Stimulated activated CD8-positive, alpha-beta memory T cell treated with anti-CD3 and anti-CD28 coated beads, Interleukin-4, amount 100 ng/mL, for 48 hours (primary cell): Measurements from ENCODE around the gene RPL7A.
"Not testable (repeated sequence)": the region's sequence is repeated elsewhere in the genome, so short reads cannot be mapped to it uniquely, and the experiment has no call there.

Experiments
- DNase-seq: peaks from one replicate; pipeline ENCODE4 v3.0.0-alpha.2; 2020

The RPL7A gene

DNA sequence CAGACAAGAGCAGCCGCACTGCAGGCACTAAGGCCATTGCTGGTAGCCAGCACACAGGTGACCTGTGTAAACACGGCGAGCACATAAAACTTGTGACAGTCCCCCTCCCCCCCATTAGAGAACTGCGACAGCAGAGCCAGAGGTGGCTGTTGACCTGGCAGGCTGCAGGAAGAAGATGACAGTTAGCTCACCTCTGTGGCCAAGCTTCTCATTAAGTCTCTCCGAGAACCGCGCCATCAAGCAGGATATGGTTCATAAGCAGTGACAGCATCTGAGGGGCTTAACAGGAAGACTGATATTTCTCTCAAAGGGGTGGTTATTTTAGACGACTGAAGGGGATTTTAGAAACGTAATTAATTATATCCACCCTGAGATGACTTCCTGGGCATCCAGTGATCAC lies 22.7 kb downstream of the RPL7A start:
- peak; percentile 65 for DNase-seq

DNA sequence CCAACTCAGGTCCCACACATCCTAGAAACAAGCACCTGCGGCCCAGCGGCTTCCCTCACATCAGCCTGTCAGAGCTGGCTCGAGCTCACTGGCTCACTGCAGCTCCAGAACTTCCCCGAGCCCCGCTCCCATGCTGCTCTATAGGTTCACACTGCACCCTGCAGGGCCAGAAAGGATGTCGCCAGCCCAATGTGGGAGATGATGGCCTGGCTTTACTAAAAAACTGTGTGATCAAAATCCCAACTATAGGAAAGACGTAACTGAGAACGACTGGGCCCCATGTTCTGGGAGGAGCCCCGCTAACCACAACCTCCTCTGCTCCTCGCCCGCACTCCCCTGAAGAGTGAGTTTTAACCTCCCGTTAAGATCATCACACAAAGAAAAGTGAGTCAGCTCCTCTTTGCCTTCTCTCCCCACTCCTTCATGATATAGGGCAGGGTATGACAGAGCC lies 23.3 kb downstream of the RPL7A start:
- DNase-seq: peak; percentile 84

DNA sequence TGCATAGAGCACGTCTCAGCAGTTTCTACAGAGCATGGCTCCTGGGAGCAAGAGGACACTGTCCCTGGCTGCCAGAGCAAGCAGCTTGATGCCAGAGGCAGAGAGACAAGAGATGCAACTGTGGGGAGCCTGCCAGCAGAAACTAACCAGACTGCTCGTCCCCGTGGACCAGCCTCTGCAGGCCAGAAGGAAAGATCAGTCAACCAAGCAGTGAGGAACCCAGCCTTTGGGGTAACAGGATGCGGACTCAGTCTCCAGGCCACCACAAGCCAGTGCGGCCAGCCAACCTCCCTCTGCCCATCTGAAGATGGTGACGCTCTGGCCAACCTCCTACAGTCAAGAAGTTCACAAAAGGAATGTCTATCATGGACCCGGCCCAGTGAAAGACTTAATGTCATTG lies 24.1 kb downstream of the RPL7A start:
- DNase-seq: peak; percentile 42

DNA sequence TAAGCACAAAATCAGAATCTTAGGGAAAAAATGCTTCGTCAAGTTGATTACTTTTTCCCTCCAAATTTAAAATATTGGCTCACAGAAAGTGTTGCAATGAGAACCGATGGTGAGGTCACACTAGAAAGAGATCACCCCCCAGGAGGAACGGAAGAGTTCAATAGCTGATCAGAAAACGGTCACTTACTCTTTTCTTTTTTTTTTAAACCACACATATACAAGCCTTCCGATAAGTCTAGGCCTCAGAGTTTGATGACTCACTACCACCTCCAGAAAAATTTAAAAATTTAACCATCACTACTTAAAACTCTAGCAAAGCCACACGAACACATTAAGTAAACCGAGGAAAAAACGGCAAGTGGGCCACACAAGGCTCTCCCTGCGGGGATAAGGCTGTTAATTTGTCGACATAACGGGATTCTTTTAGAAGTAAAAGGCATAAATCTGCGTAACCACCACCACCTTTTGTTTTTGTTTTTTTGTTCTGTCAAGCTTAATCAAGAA lies 26.6 kb downstream of the RPL7A start:
- no peak for DNase-seq

DNA sequence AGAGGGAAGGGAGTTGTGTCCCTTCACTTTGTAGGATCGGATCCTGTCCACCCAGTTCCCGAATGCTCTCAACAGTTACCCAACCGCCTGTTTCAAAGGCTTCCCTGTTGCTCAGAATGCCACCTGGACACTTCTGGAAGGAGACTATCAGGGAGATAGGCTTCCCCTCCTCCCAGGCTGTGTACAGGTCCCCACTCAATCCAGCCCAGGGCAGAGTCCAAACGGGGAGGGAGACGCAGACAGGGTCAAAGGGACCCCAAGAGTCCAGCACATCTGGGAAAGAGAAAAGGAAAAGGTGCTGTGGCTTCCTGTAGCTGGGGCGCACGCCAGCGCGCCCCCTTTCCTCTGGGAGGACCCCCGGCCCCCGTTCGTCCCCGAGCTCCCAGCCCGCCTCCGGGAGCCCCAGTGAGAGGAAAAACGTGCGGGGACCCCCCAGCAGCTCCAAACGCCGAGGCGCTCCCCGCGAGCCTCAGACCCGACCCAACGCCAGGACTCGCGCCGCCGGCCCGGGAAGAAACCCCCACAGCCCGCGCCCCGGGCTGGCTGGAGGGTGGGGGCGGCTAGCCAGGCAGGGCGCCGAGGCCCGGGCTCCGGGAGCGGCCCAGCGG lies 27.2 kb downstream of the RPL7A start:
- DNase-seq: peak; percentile 51

DNA sequence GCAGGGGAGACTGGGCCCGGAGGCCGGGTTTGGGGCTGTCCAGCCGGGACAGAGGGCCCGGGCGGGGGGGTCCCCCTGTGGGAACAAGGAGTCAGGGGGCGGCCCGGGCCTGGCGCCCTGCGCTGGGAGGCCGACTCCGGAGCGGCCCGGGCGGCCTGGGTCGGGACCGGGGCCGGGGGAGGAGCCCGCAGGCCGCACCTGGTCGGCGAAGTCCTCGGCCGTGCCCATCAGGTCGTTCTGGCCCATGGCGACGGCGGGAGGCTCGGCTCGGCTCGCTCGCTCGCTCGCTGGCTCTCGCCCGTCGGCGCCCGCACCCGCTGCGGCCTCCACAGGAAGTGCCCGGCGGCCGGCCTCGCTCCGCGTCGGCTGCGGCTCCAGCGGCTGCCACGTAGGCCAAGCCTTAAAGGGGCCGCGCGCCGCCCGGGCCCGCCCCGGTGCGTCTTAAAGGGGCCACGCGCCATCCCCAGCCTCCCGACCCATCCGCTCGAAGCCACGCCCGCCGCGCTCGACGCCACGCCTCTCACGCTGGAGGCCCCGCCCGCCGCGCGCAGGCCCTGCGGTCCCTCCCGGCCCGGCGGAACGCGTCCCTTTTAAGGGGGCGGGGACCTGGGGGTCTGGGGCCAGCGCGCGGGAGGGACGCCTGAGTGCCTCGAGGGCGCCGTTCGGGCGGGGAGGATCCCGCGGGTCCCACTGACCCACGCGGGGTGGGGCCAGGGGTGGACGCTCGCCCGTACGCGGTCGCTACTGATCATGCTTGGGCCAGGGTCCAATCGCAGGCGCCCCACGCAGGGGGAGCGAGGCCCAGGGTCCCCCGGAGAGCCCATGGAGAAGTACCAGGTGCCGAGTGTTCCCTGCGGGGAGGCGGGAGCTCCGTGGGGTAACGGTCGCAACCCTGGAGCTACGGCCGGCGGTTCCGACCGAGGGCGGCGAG lies 28.0 kb downstream of the RPL7A start, which contains the start of the genes STKLD1 and SURF4:
Gene STKLD1 (plus strand): TSS at position 643 of the 931 bp plus-strand sequence. CDS start 108 bp downstream, at position 751.
Gene SURF4 (minus strand): TSS at position 337 of the 931 bp plus-strand sequence. CDS start 91 bp downstream, at position 246.
- DNase-seq: peak; percentile 98

DNA sequence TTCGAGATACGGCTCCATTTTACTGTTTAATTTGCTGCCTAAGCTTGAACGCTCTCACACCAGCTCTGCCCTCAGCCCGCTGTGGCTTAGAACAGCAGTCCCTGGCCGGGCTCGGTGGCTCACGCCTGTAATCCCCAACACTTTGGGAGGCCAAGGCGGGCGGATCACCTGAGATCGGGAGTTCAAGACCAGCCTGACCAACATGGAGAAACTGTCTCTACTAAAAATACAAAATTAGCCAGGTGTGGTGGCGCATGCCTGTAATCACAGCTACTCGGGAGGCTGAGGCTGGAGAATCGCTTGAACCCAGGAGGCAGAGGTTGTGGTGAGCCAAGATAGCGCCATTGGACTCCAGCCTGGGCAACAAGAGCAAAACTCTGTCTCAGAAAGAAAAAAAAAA lies 29.3 kb downstream of the RPL7A start:
- not testable (repeated sequence) for DNase-seq

DNA sequence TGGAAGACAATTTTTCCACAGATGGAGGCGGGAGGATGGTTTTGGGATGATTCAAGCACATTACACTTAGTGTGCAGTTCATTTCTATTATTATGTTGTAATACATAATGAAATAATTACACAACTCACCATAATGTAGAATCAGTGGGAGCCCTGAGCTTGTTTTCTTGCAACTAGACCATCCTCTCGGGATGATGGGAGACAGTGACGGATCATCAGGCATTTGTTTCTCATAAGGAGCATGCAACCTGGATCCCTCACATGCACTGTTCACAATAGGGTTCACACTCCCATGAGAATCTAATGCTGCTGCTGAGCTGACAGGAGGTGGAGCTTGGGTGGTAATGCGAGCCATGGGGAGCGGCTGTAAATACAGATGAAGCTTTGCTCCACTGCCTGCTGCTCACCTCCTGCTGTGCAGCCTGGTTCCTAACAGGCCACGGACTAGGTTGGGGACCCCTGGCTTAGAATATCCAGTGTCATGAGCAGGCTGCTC lies 29.8 kb downstream of the RPL7A start:
- DNase-seq: no peak

DNA sequence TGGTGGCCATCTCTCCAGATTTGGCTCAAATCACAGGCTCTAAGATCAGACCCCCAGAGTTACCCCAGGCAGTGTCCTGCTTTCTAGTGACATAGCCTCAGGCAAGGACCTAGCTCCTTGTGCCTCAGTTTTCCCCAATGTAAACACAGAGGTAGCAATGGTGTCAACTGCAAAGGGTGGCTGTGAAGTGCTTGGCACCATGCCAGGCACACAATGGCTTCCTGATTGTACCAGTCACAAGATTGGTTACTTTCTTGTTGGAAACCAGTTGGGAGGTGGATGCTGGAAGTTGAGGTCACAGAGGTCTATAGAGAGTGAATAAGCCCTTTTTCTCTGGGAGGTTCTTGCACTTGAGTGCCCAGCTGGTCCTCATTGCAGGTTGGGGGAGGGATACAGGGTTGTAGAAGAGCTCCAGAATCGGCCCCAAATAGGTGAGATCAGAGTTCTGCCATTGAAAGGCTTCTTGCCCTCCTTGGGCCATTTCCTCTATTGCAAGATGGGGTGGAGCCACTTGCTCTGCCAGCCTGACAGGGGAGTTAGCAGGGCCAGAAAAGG lies 30.5 kb downstream of the RPL7A start:
- no peak for DNase-seq

DNA sequence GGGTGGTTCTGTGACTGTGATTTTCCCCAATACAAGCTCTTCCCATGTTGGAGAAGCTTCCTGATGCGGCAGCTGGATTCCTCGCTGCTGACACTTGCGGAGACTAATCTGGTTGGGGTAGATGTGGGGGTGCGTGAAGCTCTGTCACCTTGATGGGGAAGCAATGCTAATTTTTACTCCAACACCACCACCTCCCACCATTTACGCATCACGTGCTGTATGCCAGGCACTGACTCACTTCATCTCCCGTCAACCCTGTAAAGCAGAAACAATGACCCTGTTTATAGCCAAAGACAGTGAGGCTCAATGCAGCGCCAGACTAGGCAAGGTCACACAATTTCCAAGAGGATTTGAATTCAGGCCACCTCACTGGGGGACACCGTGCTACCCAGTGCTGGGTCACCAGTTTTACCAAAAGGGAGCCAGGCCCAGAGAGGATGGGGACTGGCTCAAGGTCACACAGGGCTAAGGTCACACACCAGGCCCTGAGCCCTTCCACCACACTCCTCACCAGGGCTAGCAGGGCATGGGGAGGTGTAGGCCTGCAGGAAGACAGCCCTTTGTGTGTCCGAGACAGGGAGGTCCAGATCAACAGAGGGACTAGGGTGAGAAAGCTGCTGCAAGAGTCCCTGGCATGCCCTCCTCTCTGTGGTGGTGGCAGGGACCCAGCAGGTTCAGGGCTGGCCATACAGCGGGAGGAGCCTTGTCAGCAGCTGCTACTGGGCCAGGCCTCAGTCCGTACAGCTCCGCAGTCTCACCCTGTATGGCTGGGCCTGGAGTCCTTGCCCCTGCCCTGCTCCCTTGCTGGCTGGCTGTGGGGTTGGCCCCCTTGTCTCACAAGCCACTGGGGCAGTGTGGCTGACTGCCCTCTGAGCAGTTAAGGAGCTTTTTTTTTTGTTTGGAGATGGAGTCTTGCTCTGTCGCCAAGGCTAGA lies 31.4 kb downstream of the RPL7A start:
- DNase-seq: no peak

DNA sequence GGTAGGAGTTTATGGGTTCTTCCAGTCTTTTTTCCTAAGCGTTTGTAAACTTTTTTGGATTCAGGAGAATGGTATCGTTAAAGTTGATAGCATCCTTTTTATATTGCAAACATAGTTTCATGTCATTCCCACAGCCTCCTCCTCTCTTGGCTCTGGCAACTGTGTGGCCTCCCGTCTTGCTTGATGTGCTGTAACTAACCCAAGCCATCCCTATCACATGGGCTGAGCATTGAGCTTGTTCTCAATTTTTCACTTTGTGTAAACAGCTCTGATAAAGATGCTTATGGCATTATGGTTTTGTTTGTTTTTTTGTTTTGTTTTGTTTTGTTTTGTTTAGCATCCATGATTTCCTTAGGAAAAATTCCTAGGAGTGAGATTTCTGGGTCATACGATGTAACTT lies 32.7 kb downstream of the RPL7A start:
- DNase-seq: no peak

DNA sequence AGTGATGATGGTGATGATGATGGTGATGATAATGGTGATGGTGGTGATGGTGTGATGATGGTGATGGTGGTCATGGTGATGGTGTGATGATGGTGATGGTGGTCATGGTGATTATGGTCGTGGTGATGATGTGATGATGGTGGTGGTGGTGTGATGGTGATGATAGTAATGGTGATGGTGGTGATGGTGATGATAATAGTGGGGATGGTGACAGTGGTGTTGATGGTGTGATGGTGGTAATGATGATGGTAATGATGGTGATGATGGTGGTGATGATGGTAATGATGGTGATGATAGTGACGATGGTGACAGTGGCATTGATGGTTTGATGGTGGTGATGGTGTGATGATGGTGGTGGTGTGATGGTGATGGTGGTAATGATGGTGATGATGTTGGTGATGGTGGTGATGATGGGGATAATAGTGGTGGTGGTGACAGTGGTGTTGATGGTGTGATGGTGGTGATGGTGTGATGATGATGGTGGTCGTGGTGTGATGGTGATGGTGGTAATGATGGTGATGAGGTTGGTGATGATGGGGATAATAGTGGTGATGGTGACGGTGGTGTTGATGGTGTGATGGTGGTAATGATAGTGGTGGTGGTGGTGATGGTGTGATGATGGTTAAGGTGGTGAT lies 34.6 kb downstream of the RPL7A start:
- no peak for DNase-seq

DNA sequence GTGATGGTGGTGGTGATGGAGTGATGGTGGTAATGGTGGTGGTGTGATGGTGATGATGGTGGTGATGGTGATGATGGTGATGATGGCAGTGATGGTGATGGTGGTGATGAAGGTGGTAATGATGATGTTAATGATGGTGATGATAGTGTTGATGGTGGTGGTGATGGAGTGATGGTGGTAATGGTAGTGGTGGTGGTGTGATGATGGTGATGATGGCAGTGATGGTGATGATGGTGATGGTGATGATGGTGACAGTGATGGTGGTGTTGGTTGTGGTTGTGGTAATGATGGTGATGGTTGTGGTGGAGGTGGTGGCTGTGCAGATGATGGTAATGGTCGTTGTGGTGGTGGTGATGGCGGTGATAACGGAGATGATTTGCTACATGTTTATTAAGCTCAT lies 35.4 kb downstream of the RPL7A start:
- DNase-seq: no peak

DNA sequence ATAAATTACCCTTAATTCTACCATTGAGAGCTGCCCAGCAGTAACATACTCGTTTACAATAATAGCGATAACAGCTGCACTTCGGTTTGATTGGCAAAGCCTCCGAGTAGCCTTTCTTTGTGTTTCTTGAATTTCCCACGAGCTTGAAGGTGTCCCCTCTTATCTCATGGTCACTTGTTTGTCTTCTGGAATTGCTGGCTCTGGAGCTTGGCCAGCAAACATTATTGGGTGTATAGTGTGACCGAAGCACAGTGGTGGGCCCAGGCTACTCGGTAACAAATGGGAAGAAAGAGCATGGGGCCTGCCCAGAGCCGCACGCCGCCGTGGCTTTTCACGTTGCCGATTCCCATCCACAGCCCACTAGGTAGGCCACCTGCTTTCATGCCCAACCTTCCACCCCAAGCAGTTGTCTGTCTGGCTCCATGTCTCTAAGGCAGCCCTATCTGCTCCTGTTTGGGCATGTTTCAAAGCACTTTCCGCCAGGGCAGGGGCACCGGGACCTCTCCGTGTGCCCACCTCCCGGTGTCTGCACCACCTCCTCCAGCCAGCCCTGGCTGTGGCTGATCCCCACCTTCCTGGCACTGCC lies 36.8 kb downstream of the RPL7A start:
- DNase-seq: no peak

DNA sequence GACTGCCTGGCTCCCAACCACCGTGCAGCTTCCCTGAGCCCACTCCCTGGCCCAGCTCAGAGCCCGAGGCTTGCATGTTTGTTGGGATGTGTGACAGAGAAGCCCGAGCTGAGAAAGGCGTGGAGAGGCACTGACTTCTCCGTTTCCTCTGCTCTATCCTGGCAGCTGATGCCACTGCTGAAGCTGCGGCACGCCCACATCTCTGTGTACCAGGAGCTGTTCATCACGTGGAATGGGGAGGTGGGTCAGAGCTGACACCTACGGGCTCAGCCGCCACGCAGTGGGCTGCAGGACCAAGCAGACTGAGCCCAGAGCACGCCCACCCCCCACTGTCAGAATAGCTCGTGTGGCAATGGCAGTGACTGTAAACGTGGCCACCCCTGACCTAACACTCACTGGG lies 37.4 kb downstream of the RPL7A start:
- DNase-seq: no peak

DNA sequence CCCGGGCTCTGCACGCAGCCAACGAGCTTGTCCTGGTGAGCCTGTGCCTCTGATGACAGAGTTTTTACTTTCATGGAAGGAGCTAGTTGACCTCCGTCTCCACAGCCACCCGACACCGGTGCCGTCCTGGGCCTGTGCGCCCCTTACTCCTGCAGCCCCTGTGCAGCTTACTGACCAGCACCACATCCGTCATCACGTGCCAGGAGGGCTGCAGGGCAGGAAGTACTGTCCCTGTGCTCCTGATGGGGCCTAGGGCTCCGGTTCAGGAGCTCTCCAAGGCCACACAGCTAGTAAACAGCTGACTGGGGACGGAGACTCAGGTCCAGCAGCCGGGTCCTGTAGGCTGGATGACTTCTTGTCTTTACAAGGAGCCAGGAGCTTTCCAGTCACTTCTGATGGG lies 38.3 kb downstream of the RPL7A start:
- no peak for DNase-seq

DNA sequence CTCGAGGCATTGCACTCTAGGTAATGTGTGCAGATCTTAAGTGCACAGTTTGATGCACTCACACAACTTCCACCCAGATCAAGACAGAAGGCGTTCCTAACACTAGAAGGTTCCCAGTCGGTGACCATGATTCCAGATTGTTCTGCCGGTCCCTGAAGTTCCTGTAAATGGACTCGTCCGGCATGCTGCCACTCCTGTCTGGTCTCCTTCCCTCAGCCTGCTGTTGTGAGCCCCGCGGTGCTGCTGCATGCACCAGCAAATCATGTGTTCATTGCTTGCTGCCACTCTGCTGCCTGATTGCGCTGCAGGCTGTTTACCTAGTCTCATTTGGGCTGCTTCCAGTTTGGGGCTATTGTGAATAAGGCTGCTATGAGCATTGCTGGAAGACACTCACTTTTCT lies 39.7 kb downstream of the RPL7A start:
- DNase-seq: no peak

DNA sequence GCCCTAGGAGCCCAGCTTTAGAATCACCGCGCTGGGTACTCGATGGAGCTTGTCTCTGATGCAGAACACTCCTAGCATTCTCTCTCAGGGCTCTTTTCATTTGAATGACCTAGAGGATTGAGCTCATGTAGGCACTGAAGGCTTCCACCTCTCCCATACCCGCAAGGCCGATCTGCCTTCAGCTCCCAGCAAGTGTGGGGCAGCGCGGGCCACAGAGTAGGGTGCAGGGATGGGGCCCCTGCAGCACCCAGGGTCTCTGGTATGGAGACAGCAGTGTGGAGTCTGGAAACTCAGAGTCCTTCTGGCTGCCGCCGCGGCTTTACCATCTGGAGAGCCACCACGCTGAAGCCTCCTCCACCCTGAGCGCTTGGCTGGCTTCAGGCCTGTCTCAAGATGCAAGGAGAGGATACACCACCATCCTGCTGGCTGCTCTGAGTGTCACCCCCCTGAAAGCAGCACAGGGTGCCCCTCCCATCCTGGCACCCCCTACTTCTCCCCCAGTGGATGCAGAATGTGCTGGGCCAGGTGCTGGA lies 41.1 kb downstream of the RPL7A start:
- DNase-seq: no peak

DNA sequence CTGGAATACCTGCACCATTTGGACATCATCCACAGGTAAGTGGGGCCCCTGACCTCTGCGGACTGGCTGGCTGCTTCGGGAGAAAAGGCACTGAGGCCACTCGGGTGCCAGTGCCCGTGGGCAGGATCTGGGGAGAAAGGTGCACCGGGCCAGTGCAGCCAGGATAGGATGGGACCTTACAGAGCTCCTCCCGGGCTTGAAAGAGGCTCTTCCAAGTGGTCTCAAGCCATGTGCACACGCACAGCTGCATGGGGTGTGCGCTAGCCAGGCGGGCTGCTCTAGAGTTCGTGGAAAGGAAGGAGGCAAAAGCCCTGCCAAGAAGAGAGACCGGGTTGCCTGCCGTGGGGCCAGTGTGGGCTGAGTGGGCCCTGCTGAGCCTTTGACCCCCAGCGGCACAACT lies 41.5 kb downstream of the RPL7A start:
- no peak for DNase-seq

DNA sequence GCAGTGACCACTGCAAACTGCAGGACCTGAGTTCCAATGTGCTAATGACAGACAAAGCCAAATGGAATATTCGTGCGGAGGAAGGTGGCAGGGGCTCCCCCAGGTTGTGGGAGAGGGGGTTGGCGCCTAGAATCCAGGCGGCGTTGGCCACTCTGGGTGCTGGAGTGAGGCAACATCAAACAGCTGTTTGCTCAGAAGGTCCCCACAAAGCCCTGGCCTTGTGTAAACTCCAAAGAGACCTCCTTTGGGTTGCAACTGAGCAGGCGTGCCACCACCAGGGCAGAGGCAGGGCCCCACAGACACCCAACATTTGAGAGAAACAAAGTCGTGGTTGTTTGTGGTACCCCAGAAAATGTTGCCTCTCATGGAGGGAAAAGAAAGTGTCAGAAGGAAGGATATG lies 42.7 kb downstream of the RPL7A start:
- DNase-seq: no peak

DNA sequence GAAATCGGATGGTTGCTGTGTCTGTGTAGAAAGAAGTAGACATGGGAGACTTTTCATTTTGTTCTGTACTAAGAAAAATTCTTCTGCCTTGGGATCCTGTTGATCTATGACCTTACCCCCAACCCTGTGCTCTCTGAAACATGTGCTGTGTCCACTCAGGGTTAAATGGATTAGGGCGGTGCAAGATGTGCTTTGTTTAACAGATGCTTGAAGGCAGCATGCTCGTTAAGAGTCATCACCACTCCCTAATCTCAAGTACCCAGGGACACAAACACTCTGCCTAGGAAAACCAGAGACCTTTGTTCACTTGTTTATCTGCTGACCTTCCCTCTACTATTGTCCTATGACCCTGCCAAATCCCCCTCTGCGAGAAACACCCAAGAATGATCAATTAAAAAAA lies 43.4 kb downstream of the RPL7A start:
- not testable (repeated sequence) for DNase-seq
